Adipocyte (in vitro differentiated cells): ENCODE results near the gene PABPC4L.

Experiments used
- DNase-seq: peaks from one replicate; pipeline ENCODE4 v3.0.0-alpha.2; 2015; ENCODE audit warnings: low read depth
- H3K27me3 ChIP-seq: replicated peaks from 2 replicates; pipeline ENCODE4 v1.7.0; 2013; ENCODE audit warnings: mild to moderate bottlenecking, low read length, moderate library complexity; ENCODE audit not compliant: control insufficient read depth, insufficient read depth
- H3K36me3 ChIP-seq: 2 replicates; pipeline ENCODE4 v1.7.0; 2013; ENCODE audit warnings: low read length, mild to moderate bottlenecking, moderate library complexity; ENCODE audit not compliant: control insufficient read depth, insufficient read depth, severe bottlenecking
- H3K4me1 ChIP-seq: 2 replicates; pipeline ENCODE4 v1.7.0; 2013; ENCODE audit warnings: mild to moderate bottlenecking, low read length, moderate library complexity; ENCODE audit not compliant: control insufficient read depth, insufficient read depth
- H3K4me3 ChIP-seq: 2 replicates; pipeline ENCODE4 v1.7.0; 2013; ENCODE audit warnings: mild to moderate bottlenecking, low read length, moderate library complexity
- H3K9ac ChIP-seq: 2 replicates; pipeline ENCODE4 v1.7.0; 2013; ENCODE audit warnings: mild to moderate bottlenecking, low read length, moderate library complexity
- H3K9me3 ChIP-seq: 2 replicates; pipeline ENCODE4 v1.7.0; 2013; ENCODE audit warnings: mild to moderate bottlenecking, low read length, moderate library complexity; ENCODE audit not compliant: control insufficient read depth

The PABPC4L gene

GRCh38 chr4:134189480-134189879, 12.1 kb downstream of the PABPC4L start:
- no peaks in the 10 kb centered on the region for H3K4me1 ChIP-seq
- no peaks in the 10 kb centered on the region for H3K9me3 ChIP-seq
- no peak overlapping the region for H3K9ac ChIP-seq
- H3K27me3 ChIP-seq, result no peaks in the 10 kb centered on the region
- H3K36me3 ChIP-seq, result no peaks in the 10 kb centered on the region
- no peak overlapping the region for H3K4me3 ChIP-seq
- no peak for DNase-seq

DNA sequence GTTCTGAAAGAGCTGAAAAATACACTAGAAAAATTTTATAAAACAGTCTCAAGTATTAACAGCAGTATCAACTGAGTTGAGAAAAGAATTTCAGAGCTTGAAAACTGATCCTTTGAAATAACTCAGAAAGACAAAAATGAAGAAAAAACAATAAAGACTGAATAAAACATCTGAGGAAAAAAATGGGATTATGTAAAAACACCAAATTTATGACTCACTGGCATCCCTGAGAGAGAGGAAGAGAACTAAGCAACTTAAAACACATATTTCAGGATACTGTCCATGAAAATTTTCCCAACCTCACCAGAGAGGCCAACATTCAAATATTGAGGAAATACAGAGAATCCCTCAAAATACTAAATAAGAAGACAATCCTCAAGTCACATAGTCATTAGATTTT, 22.9 kb downstream of the PABPC4L start:
- Histone ChIP-seq H3K36me3 (no peaks in the 10 kb centered on the region), H3K4me1 (no peaks in the 10 kb centered on the region), H3K4me3 (no peak overlapping the region), H3K9me3 (peaks cover 16% of the 10 kb centered on the region), H3K9ac (no peak overlapping the region), H3K27me3 (no peaks in the 10 kb centered on the region)
- DNase-seq, result peak; percentile 5

DNA sequence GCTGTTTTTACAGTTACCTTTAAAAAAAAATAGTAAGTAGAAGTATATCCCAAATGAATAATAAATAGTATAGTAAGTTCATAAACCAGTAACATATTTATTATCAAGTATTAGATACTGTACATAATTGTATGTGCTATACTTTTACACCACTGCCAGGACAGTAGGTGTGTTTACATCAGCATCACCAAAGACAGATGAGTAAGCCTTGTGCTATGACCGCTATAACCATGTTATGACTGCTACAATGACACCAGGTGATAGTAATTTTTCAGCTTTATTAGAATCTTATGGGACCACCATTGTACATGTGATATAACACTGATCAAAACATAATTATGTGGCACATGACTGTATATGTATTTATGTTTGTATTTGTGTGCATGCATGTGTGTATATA, 27.3 kb downstream of the PABPC4L start:
- no peaks in the 10 kb centered on the region for H3K4me1 ChIP-seq
- no peaks in the 10 kb centered on the region for H3K27me3 ChIP-seq
- peaks cover 12% of the 10 kb centered on the region for H3K9me3 ChIP-seq
- H3K4me3 ChIP-seq, result no peak overlapping the region
- H3K36me3 ChIP-seq, result no peaks in the 10 kb centered on the region
- DNase-seq, result no peak
- no peak overlapping the region for H3K9ac ChIP-seq

DNA sequence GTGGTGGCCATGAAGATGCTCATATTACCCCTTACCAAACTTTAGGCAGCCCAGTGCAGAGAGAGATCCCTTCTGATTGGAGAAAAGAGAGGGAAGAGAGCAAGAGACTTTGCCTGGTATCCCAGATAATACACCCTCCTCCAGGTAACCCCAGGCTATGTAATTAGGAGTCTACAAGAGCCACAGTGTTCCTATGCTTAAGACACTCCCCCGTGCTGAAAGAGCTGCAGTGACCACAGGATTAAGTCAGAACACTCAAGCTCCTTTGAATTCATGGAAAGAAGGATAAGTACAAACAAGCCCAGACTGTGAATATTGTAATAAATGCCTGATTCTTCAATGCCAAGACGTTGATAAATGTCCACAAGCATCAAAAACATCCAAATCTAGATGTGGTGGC, 41.4 kb downstream of the PABPC4L start:
- Histone ChIP-seq H3K9ac (no peak overlapping the region), H3K36me3 (no peaks in the 10 kb centered on the region), H3K4me3 (no peak overlapping the region), H3K4me1 (no peaks in the 10 kb centered on the region), H3K9me3 (peaks cover under 1% of the 10 kb centered on the region), H3K27me3 (no peaks in the 10 kb centered on the region)
- DNase-seq, result no peak

DNA sequence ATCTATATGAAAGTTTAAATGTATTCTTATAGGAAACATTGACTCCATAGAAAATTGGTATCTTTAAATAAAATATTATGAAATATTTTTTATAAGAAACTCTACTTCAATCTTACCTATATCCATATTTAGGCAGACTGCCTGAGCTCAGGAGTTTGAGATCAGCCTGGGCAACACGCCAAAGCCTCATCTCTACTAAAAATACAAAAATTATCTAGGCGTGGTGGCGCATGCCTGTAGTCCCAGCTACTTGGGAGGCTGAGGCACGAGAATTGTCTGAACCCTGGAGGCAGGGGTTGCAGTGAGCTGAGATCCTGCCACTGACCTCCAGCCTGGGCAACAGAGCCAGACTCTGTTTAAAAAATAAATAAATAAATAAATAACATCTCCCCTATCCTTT, 47.5 kb downstream of the PABPC4L start:
- no peak for DNase-seq
- no peaks in the 10 kb centered on the region for H3K36me3 ChIP-seq
- H3K4me3 ChIP-seq, result no peak overlapping the region
- no peak overlapping the region for H3K9ac ChIP-seq
- no peaks in the 10 kb centered on the region for H3K9me3 ChIP-seq
- H3K27me3 ChIP-seq, result no peaks in the 10 kb centered on the region
- H3K4me1 ChIP-seq, result no peaks in the 10 kb centered on the region

DNA sequence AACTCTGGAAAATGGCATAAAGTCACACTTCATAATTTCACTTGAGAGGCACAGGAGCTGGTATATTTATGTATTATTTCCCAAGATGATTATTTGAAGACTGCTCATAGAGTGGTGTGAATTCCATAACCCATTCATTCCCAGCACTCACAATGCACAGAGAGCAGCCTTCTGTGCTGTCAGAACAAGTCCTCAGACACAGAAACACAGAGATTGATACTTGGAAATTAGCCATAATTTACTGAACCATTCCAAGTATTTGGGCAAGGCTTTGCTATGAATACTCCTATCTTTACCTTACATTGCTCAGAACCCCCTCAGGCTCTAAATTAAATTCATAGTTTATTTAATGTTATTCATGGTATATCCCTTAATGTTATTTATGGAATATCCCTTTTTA, 53.6 kb downstream of the PABPC4L start:
- no peak overlapping the region for H3K9ac ChIP-seq
- no peaks in the 10 kb centered on the region for H3K27me3 ChIP-seq
- H3K4me3 ChIP-seq, result no peak overlapping the region
- DNase-seq, result no peak
- H3K36me3 ChIP-seq, result no peaks in the 10 kb centered on the region
- H3K9me3 ChIP-seq, result peaks cover 4% of the 10 kb centered on the region
- no peaks in the 10 kb centered on the region for H3K4me1 ChIP-seq
